DMS153 (cell line): Measurements from ENCODE around the gene LAMA3.
A peak's percentile ranks its signal among the peaks of the same experiment; 100 is the strongest.

Source experiments
- DNase-seq: peaks from one replicate; lab custom pipeline; 2025; lab: John Stamatoyannopoulos, UW

LAMA3 gene

GRCh38 chr18:23938043-23938756 is 248.9 kb downstream of the LAMA3 start:
- DNase-seq = no peak

- DNase-seq = no peak
Observed at GRCh38 chr18:23938901-23939341, 249.7 kb downstream of the LAMA3 start.

GRCh38 chr18:23939366-23939765 is 250.1 kb downstream of the LAMA3 start:
- DNase-seq = no peak

- DNase-seq = no peak
Observed at GRCh38 chr18:23939896-23940295, 250.6 kb downstream of the LAMA3 start.

- no peak for DNase-seq
Observed at GRCh38 chr18:23941791-23942190, 252.5 kb downstream of the LAMA3 start.

- DNase-seq = no peak
Observed at GRCh38 chr18:23943104-23943503, 253.9 kb downstream of the LAMA3 start.

- no peak for DNase-seq
Observed at GRCh38 chr18:23943903-23944624, 254.8 kb downstream of the LAMA3 start.

GRCh38 chr18:23945416-23946079 is 256.3 kb downstream of the LAMA3 start:
- DNase-seq = no peak

GRCh38 chr18:23949863-23950262 is 260.6 kb downstream of the LAMA3 start:
- DNase-seq = no peak

- no peak for DNase-seq
Observed at GRCh38 chr18:23950644-23951043, 261.4 kb downstream of the LAMA3 start.

GRCh38 chr18:23951206-23951605 is 262.0 kb downstream of the LAMA3 start:
- no peak for DNase-seq

- DNase-seq = no peak
Observed at GRCh38 chr18:23953984-23954383, 264.7 kb downstream of the LAMA3 start.

GRCh38 chr18:23956483-23956882 is 267.2 kb downstream of the LAMA3 start:
- DNase-seq = no peak

GRCh38 chr18:23958036-23958435 is 268.8 kb downstream of the LAMA3 start:
- DNase-seq = no peak

GRCh38 chr18:23963443-23964165 is 274.4 kb downstream of the LAMA3 start:
- DNase-seq = no peak

- no peak for DNase-seq
Observed at GRCh38 chr18:23964282-23965238, 275.3 kb downstream of the LAMA3 start.

- peak; percentile 35 for DNase-seq
Observed at GRCh38 chr18:23966909-23967308, 277.7 kb downstream of the LAMA3 start.

- no peak for DNase-seq
Observed at GRCh38 chr18:23967321-23968089, 278.3 kb downstream of the LAMA3 start.

GRCh38 chr18:23968638-23969604 is 279.7 kb downstream of the LAMA3 start:
- no peak for DNase-seq
